ENCODE results near the gene COX10. TPM values are rescaled to one million over a fixed set of nuclear protein-coding genes. Genes with fewer than 3 reads are reported as not detected.

The COX10 gene
- total RNA-seq, 1 donor from 2014 or later, result 18.4 TPM

DNA sequence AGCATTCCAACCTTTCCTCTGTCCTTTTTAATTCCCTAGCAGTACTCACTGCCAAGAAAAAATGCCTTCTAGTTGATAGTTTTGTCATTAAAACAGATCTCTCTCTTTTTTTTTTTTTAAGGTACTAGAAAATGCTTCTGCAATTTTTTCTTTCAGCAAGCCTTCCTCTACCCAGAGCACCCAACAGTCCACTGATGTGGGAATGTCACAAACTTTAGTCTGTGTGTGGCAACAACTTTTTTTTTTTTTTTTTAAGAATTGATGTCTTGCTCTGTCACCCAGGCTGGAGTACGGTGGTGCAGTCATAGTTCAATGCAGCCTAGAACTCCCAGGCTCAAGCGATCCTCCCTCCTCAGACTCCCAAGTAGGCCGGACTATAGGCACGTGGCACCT lies 132.7 kb downstream of the COX10 start:
- no peak for DNase-seq (ENCODE audit: low spot score in 2 of 2, unreplicated experiment in 2 of 2)
- no peak overlapping the region for H3K4me3 Mint-ChIP-seq
- peaks cover 8% of the 10 kb centered on the region for H3K27me3 Mint-ChIP-seq (ENCODE audit: low read depth)
- H3K36me3 Mint-ChIP-seq, result no peaks in the 10 kb centered on the region
- no peaks in the 10 kb centered on the region for H3K9me3 Mint-ChIP-seq
- no peak overlapping the region for H3K27ac Mint-ChIP-seq
- TF ChIP-seq, protein P1, sequence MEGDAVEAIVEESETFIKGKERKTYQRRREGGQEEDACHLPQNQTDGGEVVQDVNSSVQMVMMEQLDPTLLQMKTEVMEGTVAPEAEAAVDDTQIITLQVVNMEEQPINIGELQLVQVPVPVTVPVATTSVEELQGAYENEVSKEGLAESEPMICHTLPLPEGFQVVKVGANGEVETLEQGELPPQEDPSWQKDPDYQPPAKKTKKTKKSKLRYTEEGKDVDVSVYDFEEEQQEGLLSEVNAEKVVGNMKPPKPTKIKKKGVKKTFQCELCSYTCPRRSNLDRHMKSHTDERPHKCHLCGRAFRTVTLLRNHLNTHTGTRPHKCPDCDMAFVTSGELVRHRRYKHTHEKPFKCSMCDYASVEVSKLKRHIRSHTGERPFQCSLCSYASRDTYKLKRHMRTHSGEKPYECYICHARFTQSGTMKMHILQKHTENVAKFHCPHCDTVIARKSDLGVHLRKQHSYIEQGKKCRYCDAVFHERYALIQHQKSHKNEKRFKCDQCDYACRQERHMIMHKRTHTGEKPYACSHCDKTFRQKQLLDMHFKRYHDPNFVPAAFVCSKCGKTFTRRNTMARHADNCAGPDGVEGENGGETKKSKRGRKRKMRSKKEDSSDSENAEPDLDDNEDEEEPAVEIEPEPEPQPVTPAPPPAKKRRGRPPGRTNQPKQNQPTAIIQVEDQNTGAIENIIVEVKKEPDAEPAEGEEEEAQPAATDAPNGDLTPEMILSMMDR (IDR thresholded peaks at IDR 0.05; ENCODE audit: unreplicated experiment), result no peak
- H3K4me1 Mint-ChIP-seq, result peaks cover 27% of the 10 kb centered on the region

- TF ChIP-seq, protein P1 (IDR thresholded peaks at IDR 0.05; ENCODE audit: unreplicated experiment), result no peak
These were observed 133.3 kb downstream of the COX10 start for GRCh38 chr17:14202388-14203166.

GRCh38 chr17:14203388-14203787 lies 134.1 kb downstream of the COX10 start:
- Mint-ChIP-seq H3K36me3 (peaks cover 4% of the 10 kb centered on the region), H3K4me1 (peaks cover 18% of the 10 kb centered on the region), H3K9me3 (no peaks in the 10 kb centered on the region), H3K4me3 (no peak overlapping the region), H3K27me3 (ENCODE audit: low read depth) (peaks cover 8% of the 10 kb centered on the region), H3K27ac (no peak overlapping the region)
- DNase-seq (ENCODE audit: low spot score in 2 of 2, unreplicated experiment in 2 of 2), result no peak
- TF ChIP-seq, protein P1 (IDR thresholded peaks at IDR 0.05; ENCODE audit: unreplicated experiment), result peak; percentile 15

More at GRCh38 chr17:14202388-14203166, 133.3 kb downstream of the COX10 start:
- no peak for DNase-seq (ENCODE audit: low spot score in 2 of 2, unreplicated experiment in 2 of 2)
- peaks cover 26% of the 10 kb centered on the region for H3K4me1 Mint-ChIP-seq
- H3K9me3 Mint-ChIP-seq, result no peaks in the 10 kb centered on the region
- H3K27me3 Mint-ChIP-seq (ENCODE audit: low read depth), result peaks cover 8% of the 10 kb centered on the region
- no peak overlapping the region for H3K4me3 Mint-ChIP-seq
- H3K36me3 Mint-ChIP-seq, result peaks cover 4% of the 10 kb centered on the region
- no peak overlapping the region for H3K27ac Mint-ChIP-seq

DNA sequence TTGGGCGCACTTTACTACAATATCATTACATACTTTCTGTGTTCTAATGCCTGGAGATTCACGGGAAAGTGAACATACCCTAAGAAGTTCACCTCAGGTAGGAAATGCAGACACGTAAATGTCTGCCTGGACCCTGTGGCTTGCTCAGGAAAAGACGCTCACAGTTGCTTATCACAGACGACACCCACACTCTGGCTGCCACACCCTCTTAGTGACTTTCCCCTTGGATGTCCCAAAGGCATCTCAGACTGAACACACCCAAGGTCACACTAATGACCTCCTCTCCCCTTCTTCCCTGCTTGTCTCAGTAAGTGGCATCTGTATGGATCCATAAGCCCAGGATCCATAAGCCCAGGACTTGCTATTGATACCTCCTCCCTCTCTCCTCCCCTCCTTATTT lies 134.8 kb downstream of the COX10 start:
- H3K4me3 Mint-ChIP-seq, result no peak overlapping the region
- TF ChIP-seq, protein P1 (IDR thresholded peaks at IDR 0.05; ENCODE audit: unreplicated experiment), result no peak
- no peak for DNase-seq (ENCODE audit: low spot score in 2 of 2, unreplicated experiment in 2 of 2)
- no peaks in the 10 kb centered on the region for H3K9me3 Mint-ChIP-seq
- no peak overlapping the region for H3K27ac Mint-ChIP-seq
- peaks cover 8% of the 10 kb centered on the region for H3K27me3 Mint-ChIP-seq (ENCODE audit: low read depth)
- peaks cover 16% of the 10 kb centered on the region for H3K4me1 Mint-ChIP-seq
- peaks cover 7% of the 10 kb centered on the region for H3K36me3 Mint-ChIP-seq

- peaks cover 7% of the 10 kb centered on the region for H3K27me3 Mint-ChIP-seq (ENCODE audit: low read depth)
- H3K4me1 Mint-ChIP-seq, result peaks cover 16% of the 10 kb centered on the region
- H3K9me3 Mint-ChIP-seq, result no peaks in the 10 kb centered on the region
These were observed 135.2 kb downstream of the COX10 start for GRCh38 chr17:14204546-14204945.

More at GRCh38 chr17:14204546-14204945, 135.2 kb downstream of the COX10 start:
- Mint-ChIP-seq H3K27ac (no peak overlapping the region), H3K36me3 (peaks cover 11% of the 10 kb centered on the region), H3K4me3 (no peak overlapping the region)
- TF ChIP-seq, protein P1 (IDR thresholded peaks at IDR 0.05; ENCODE audit: unreplicated experiment), result no peak
- DNase-seq (ENCODE audit: low spot score in 2 of 2, unreplicated experiment in 2 of 2), result no peak

All from mesothelial cell of epicardium (in vitro differentiated cells).